ENCODE results near the gene UBE4A.

UBE4A gene, protein sequence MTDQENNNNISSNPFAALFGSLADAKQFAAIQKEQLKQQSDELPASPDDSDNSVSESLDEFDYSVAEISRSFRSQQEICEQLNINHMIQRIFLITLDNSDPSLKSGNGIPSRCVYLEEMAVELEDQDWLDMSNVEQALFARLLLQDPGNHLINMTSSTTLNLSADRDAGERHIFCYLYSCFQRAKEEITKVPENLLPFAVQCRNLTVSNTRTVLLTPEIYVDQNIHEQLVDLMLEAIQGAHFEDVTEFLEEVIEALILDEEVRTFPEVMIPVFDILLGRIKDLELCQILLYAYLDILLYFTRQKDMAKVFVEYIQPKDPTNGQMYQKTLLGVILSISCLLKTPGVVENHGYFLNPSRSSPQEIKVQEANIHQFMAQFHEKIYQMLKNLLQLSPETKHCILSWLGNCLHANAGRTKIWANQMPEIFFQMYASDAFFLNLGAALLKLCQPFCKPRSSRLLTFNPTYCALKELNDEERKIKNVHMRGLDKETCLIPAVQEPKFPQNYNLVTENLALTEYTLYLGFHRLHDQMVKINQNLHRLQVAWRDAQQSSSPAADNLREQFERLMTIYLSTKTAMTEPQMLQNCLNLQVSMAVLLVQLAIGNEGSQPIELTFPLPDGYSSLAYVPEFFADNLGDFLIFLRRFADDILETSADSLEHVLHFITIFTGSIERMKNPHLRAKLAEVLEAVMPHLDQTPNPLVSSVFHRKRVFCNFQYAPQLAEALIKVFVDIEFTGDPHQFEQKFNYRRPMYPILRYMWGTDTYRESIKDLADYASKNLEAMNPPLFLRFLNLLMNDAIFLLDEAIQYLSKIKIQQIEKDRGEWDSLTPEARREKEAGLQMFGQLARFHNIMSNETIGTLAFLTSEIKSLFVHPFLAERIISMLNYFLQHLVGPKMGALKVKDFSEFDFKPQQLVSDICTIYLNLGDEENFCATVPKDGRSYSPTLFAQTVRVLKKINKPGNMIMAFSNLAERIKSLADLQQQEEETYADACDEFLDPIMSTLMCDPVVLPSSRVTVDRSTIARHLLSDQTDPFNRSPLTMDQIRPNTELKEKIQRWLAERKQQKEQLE

DNA sequence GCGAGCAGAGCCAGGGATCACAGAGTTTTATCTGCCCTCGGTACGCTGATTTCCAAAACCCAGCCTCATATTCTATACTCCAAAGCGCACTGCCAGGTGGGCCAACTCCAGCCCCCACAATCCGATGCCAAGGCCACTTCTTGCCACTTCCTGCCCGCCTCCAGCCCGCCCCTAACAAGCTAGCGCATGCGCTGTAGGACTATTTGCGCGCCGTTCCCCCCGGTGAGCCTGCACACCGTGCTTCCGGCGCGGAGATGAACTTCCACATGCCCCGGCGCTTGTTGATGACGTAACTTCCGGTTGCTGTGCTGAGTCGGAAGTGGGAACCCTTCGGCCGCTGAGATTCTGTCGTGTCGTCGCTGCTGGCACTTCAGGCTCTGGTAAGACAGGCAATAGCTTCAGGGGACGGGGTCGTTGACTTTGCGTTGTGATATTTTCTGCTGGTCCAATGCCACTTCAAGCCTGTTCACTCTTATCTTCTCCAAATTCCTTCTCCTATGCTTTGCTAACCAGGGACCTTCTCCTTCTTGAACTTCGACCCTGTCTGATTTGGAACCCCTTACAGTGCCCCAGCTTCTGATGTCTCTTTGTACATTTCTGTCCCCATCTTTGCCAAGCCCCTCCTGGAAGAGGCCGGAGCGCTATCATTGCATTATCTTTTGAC, at the start of gene UBE4A:
Gene UBE4A (plus strand): TSS at position 306 of the 664 bp plus-strand sequence. CDS start 5,481 bp downstream, outside the sequence.
- Histone ChIP-seq H3K9me2 (ENCODE audit: low read depth, low read length) (no peaks in the 10 kb centered on the region), H3F3A (ENCODE audit: insufficient read depth, low read length) (no peaks in the 10 kb centered on the region), H3K9me3 (ENCODE audit: low read length) (no peaks in the 10 kb centered on the region), H3K9ac (ENCODE audit: low read length) (peak within 1 kb of the TSS; percentile 86), H3K4me3 (ENCODE audit: low read depth, low read length, poor library complexity, severe bottlenecking) (peak within 1 kb of the TSS; percentile 75), H2AFZ (ENCODE audit: low read length) (0 out of 2 replicates have a peak within 1 kb of the TSS, but pooled peaks have one; percentile 71), H4K20me1 (ENCODE audit: insufficient read depth, low read length) (no peaks in the 10 kb centered on the region), H3K27ac (ENCODE audit: low read depth, low read length, poor library complexity, severe bottlenecking) (peak within 1 kb of the TSS; percentile 11), H3K4me1 (ENCODE audit: insufficient read depth, low read length, severe bottlenecking) (peaks cover 24% of the 10 kb centered on the region), H3K79me2 (ENCODE audit: insufficient read depth, low read length) (peaks cover 32% of the 10 kb centered on the region), H3K4me2 (ENCODE audit: low read length) (peak within 1 kb of the TSS; percentile 97), H3K36me3 (ENCODE audit: insufficient read depth, low read length) (no peaks in the 10 kb centered on the region), H3K27me3 (ENCODE audit: insufficient read depth, low read length) (no peaks in the 10 kb centered on the region)
- no peak for TF ChIP-seq EZH2 (IDR thresholded peaks at IDR 0.05; ENCODE audit: borderline replicate concordance, low read length)
- TF ChIP-seq, protein P1, sequence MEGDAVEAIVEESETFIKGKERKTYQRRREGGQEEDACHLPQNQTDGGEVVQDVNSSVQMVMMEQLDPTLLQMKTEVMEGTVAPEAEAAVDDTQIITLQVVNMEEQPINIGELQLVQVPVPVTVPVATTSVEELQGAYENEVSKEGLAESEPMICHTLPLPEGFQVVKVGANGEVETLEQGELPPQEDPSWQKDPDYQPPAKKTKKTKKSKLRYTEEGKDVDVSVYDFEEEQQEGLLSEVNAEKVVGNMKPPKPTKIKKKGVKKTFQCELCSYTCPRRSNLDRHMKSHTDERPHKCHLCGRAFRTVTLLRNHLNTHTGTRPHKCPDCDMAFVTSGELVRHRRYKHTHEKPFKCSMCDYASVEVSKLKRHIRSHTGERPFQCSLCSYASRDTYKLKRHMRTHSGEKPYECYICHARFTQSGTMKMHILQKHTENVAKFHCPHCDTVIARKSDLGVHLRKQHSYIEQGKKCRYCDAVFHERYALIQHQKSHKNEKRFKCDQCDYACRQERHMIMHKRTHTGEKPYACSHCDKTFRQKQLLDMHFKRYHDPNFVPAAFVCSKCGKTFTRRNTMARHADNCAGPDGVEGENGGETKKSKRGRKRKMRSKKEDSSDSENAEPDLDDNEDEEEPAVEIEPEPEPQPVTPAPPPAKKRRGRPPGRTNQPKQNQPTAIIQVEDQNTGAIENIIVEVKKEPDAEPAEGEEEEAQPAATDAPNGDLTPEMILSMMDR (IDR thresholded peaks at IDR 0.05; ENCODE audit: low read length), result no peak

DNA sequence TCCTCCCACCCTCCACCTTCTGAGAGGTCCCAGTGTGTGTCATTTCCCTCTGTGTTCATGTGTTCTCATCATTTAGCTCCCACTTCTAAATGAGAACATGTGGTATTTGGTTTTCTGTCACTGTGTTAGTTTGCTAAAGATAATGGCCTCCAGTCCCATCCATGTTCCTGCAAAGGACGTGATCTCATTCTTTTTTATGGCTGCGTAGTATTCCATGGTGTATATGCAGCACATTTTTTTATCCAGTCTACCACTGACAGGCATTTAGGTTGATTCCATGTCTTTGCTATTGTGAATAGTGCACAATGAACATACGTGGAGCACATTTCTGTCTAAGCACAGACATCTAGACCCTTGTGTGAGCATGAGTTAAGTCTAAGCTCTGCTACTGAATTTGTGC, 49.1 kb upstream of the UBE4A start:
- H3K4me3 ChIP-seq (ENCODE audit: low read depth, low read length, poor library complexity, severe bottlenecking), result no peak overlapping the region
- no peaks in the 10 kb centered on the region for H3K9me3 ChIP-seq (ENCODE audit: low read length)
- no peak overlapping the region for H2AFZ ChIP-seq (ENCODE audit: low read length)
- H3K79me2 ChIP-seq (ENCODE audit: insufficient read depth, low read length), result no peaks in the 10 kb centered on the region
- no peaks in the 10 kb centered on the region for H3K9me2 ChIP-seq (ENCODE audit: low read depth, low read length)
- H3K36me3 ChIP-seq (ENCODE audit: insufficient read depth, low read length), result no peaks in the 10 kb centered on the region; the same call in 1 of the 2 replicates
- no peaks in the 10 kb centered on the region for H3F3A ChIP-seq (ENCODE audit: insufficient read depth, low read length)
- H3K9ac ChIP-seq (ENCODE audit: low read length), result no peak overlapping the region
- no peaks in the 10 kb centered on the region for H3K27me3 ChIP-seq (ENCODE audit: insufficient read depth, low read length)
- TF ChIP-seq EZH2 (IDR thresholded peaks at IDR 0.05; ENCODE audit: borderline replicate concordance, low read length), result no peak
- TF ChIP-seq, protein P1 (IDR thresholded peaks at IDR 0.05; ENCODE audit: low read length), result no peak
- no peak overlapping the region for H3K27ac ChIP-seq (ENCODE audit: low read depth, low read length, poor library complexity, severe bottlenecking)
- no peak overlapping the region for H3K4me2 ChIP-seq (ENCODE audit: low read length)
- no peaks in the 10 kb centered on the region for H4K20me1 ChIP-seq (ENCODE audit: insufficient read depth, low read length)
- peaks cover 26% of the 10 kb centered on the region for H3K4me1 ChIP-seq (ENCODE audit: insufficient read depth, low read length, severe bottlenecking)

All from OCI-LY1 (cell line).